22Rv1 (cell line): ENCODE results near the gene TUT1.

ENCODE experiments used
- ZFX ChIP-seq: fragments of 450-650 bp; IDR thresholded peaks from 2 replicates; pipeline ENCODE4 v1.6.1; 2017; ENCODE audit warnings: antibody characterized with exemption, borderline replicate concordance
- TF ChIP-seq, protein P1 (sequence below): fragments of 450-650 bp; IDR thresholded peaks from 2 replicates; pipeline ENCODE4 v1.5.1; 2017; ENCODE audit warnings: mild to moderate bottlenecking

GRCh38 chr11:62553839-62554361 lies 37.4 kb downstream of the TUT1 start:
- TF ChIP-seq, protein P1, sequence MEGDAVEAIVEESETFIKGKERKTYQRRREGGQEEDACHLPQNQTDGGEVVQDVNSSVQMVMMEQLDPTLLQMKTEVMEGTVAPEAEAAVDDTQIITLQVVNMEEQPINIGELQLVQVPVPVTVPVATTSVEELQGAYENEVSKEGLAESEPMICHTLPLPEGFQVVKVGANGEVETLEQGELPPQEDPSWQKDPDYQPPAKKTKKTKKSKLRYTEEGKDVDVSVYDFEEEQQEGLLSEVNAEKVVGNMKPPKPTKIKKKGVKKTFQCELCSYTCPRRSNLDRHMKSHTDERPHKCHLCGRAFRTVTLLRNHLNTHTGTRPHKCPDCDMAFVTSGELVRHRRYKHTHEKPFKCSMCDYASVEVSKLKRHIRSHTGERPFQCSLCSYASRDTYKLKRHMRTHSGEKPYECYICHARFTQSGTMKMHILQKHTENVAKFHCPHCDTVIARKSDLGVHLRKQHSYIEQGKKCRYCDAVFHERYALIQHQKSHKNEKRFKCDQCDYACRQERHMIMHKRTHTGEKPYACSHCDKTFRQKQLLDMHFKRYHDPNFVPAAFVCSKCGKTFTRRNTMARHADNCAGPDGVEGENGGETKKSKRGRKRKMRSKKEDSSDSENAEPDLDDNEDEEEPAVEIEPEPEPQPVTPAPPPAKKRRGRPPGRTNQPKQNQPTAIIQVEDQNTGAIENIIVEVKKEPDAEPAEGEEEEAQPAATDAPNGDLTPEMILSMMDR: no peak
- no peak for TF ChIP-seq ZFX
